Activated CD8-positive, alpha-beta memory T cell treated with anti-CD3 and anti-CD28 coated beads, Interleukin-2, amount 50 U/mL, for 1 hour (primary cell): ENCODE results near the gene UBD.

Source experiments
- DNase-seq: peaks from one replicate; pipeline ENCODE4 v3.0.0-alpha.2; 2020; ENCODE audit errors: extremely low read depth

The UBD gene

GRCh38 chr6:29521006-29521680 lies 38.4 kb downstream of the UBD start:
- no peak for DNase-seq

DNA sequence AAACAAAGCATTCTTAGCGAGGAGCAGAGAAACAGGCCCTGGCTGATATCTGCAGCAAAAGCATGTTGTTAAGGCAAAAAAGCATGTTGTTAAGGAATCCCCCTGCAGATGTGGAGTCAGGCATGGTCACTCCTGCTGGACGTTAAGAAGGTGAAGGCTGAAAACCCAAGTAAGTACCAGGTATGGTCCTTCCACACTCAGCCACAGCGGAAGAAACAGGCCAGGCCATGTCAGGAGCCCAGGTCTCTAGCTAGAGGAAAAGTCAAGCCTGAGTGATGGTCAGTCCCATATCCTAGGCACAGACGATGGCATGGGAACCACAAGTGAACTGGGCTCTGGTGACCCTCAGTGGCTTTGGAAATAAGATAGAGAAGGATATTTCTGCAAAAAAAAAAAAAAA lies 39.3 kb downstream of the UBD start:
- DNase-seq = no peak

- no peak for DNase-seq
These were observed 40.1 kb downstream of the UBD start for GRCh38 chr6:29519291-29520010.

- DNase-seq = no peak
These were observed 41.6 kb downstream of the UBD start for GRCh38 chr6:29517728-29518440.

DNA sequence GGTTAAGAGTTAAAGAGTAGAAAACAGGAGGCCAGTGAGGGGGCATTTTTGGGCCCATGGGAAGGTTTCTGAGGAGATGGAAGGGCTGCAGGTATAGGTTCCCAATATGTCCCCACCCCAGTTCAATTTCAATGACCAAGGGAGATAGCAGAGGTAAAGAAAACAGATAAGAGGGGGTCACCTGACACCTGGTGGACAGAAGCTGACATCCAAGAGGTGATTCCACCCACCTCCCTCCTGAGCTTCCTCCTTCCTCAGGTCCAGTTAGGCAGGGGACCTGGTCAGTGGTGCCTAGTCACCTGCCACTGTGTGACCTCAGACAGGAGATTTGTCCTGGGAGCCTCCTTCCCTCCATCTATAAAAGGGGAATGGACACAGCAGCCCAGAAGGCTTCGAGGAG lies 42.3 kb downstream of the UBD start:
- DNase-seq = no peak

DNA sequence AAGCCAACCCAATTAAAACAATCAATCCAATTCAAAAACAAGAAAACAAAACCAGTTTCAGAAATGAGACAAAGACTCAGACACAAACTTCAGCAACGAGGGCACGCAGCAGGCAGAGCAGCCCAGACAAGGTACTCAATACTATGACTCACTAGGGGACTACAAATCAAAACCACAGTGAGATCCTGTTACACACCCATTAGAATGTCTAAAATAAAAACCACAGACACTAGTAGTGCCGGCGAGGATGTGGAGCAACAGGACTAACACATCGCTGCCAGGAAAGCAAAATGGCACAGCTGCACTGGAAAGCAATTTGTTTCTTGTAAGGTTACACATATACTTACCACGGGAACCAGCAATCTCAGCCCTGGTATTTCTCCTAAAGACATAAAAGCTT lies 43.4 kb downstream of the UBD start:
- no peak for DNase-seq

GRCh38 chr6:29510746-29511300 lies 48.7 kb downstream of the UBD start:
- no peak for DNase-seq

DNA sequence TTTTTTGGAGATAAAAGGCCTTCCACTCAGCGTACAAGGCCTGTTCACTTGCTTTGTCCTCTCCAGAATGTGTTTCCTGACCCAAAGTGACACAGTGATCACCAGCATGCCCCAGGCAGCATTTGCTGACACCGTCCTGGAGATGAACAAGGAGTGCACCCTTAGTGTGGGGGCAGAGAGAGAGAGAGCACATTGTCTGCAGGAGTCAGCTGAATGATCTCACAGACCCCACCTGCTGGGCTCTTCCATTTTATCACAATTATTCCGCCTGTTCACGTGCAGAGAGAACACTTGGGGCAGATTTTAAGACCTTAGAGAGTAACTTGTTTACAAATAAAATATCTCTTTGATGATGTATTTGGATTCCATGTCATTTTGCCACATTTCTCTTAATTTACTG lies 49.3 kb downstream of the UBD start:
- DNase-seq = no peak

DNA sequence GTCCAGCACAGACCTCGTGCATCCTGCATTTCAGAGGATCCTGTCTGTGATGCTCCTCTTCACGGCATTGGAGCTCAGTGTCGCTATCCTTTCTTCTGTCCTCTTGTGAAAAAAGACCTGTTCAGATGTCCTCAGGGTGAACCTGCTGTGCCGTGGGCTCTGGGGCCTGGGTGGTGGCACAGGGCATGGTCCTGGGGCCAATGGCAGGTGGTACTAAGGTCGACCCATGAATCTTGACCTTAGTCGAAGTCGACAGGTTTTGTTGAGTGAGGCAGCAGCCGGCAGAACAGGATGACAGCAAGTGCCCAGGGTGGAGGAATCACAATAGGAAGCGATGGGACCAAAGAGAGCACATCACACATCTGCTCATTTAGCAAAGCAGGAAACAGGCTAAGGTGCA lies 49.8 kb downstream of the UBD start:
- no peak for DNase-seq

DNA sequence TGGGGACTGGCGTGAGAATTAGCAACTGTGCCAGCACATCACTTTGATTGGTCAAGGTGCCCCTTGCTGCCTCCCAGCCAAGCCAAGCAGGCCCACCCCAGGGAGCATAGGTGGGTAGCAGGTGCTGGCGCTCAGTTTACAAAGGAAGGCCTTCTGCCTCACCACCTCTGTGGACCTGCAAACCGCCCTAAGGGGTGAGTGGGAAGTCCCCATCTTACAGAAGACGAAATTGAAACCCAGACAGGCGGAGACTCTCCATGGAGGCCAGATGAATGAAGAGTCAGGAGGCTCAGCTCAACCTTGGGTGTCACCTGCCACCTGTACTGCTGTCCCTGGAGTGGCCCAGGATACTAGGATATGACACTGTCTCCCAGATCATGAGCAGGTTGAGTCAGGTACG lies 50.3 kb downstream of the UBD start:
- DNase-seq = no peak

DNA sequence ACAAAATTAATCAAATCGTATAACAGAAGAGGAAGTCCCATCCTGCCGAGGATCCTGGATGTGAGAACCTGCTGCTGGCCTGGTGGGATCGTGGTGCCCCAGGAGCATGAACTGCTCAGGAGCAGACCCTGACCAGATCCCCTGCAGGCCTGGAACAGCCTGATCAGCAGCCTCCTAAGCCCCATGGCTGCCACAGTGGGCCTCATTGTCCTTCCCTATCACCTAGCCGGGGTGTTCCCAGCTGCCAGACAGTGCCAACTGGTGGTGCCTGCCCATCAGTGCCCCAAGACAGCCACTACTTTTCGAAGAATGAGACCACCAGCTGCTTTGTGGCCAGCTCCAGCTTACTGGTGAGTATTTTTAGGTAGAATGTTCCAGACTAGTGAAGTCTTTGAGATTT lies 52.2 kb downstream of the UBD start:
- DNase-seq = no peak

DNA sequence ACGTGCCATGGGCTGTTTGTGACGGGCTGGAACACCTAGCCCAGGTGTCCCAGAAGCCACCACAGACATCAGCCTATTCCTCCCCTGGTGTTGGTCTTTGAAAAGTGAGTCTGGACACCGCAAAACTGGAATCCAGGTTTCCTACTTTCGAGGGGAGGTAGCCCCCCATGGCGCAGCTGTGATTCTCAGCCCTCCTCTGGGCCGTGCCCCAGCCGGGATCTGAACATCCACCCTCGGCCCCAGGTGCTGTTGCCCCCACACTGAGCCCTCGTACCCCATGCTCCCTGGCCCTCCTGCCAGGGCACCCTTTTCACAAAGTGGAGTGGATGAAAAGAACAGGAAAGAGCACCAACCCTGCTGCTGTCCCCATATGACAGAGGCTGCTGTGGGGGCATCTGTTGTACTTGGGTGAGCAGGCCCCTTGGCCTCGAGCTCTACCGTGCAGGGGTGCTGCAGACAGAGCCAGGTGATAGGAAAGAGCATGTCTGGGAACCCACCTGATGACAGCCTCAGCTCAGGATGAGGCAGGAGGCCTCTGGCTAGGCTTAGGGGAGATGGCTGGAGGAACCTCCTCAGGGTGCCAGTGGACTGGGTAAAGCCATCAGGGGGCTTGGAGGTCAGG lies 53.0 kb downstream of the UBD start:
- DNase-seq = no peak

DNA sequence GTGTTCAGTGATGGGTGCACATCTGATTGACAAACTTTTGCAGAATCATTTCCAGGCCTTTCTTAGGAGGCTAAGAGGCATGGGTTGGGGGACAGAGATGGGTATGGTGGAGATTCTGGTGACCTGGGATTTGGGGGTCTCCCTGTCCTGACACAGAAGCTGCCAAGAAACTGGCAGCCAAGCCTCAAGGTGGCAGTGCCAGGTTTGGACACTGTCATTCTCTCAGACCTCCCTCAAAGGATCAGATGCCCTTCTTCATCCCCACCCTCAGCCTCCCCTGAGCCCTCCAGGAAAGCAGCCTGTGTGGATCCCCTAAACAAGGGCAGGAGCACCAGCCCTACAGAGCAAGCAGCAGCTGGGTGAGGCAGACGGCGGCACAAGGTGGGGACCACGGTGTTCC lies 53.7 kb downstream of the UBD start:
- DNase-seq = no peak
